ENCODE results near the gene ACOD1.

Gene ACOD1

GRCh38 chr13:76993021-76993420 lies 44.7 kb downstream of the ACOD1 start:
- no peaks in the 10 kb centered on the region for H3K9me3 ChIP-seq (ENCODE audit: insufficient read depth, low read length)

GRCh38 chr13:76993473-76993872 lies 45.2 kb downstream of the ACOD1 start:
- Histone ChIP-seq H3K27ac (ENCODE audit: low read depth, low read length) (no peak overlapping the region), H3K9me2 (replicated peaks; ENCODE audit: insufficient read depth, low read length) (no peaks in the 10 kb centered on the region), H2AFZ (ENCODE audit: low read depth, low read length, severe bottlenecking) (no peak overlapping the region), H4K20me1 (ENCODE audit: low read depth, low read length) (no peaks in the 10 kb centered on the region), H3K4me3 (ENCODE audit: insufficient read depth, low read length, poor library complexity, severe bottlenecking) (no peak overlapping the region), H3K27me3 (ENCODE audit: low read length) (no peaks in the 10 kb centered on the region), H3K36me3 (ENCODE audit: low read length) (no peaks in the 10 kb centered on the region), H3K9me3 (ENCODE audit: insufficient read depth, low read length) (no peaks in the 10 kb centered on the region), H3K4me2 (ENCODE audit: low read depth, low read length, poor library complexity, severe bottlenecking) (peak overlapping the region; percentile 70), H3F3A (ENCODE audit: insufficient read depth) (no peaks in the 10 kb centered on the region), H3K9ac (ENCODE audit: low read length) (no peak overlapping the region), H3K79me2 (ENCODE audit: insufficient read depth, low read length) (0 out of 2 replicates have a peak, but pooled peaks cover 3% of the 10 kb centered on the region)
- TF ChIP-seq EZH2phosphoT487 (conservative IDR thresholded peaks at IDR 0.05; ENCODE audit: low read length) = no peak
- no peak for TF ChIP-seq CTCF (IDR thresholded peaks at IDR 0.05; ENCODE audit: insufficient read depth, low read length, poor library complexity, severe bottlenecking)

More at GRCh38 chr13:76993021-76993420, 44.7 kb downstream of the ACOD1 start:
- peak overlapping the region; percentile 70 for H3K4me2 ChIP-seq (ENCODE audit: low read depth, low read length, poor library complexity, severe bottlenecking)
- TF ChIP-seq CTCF (IDR thresholded peaks at IDR 0.05; ENCODE audit: insufficient read depth, low read length, poor library complexity, severe bottlenecking) (no peak), EZH2phosphoT487 (conservative IDR thresholded peaks at IDR 0.05; ENCODE audit: low read length) (no peak)
- 0 out of 2 replicates have a peak, but pooled peaks cover 3% of the 10 kb centered on the region for H3K79me2 ChIP-seq (ENCODE audit: insufficient read depth, low read length)
- H3K36me3 ChIP-seq (ENCODE audit: low read length) = no peaks in the 10 kb centered on the region
- H3K9me2 ChIP-seq (replicated peaks; ENCODE audit: insufficient read depth, low read length) = no peaks in the 10 kb centered on the region
- H3F3A ChIP-seq (ENCODE audit: insufficient read depth) = no peaks in the 10 kb centered on the region
- peak overlapping the region; percentile 87 for H3K9ac ChIP-seq (ENCODE audit: low read length)
- peak overlapping the region; percentile 80 for H2AFZ ChIP-seq (ENCODE audit: low read depth, low read length, severe bottlenecking)
- no peak overlapping the region for H3K27ac ChIP-seq (ENCODE audit: low read depth, low read length)
- H3K27me3 ChIP-seq (ENCODE audit: low read length) = no peaks in the 10 kb centered on the region
- H4K20me1 ChIP-seq (ENCODE audit: low read depth, low read length) = no peaks in the 10 kb centered on the region
- H3K4me3 ChIP-seq (ENCODE audit: insufficient read depth, low read length, poor library complexity, severe bottlenecking) = peak overlapping the region; percentile 84

- no peaks in the 10 kb centered on the region for H3K27me3 ChIP-seq (ENCODE audit: low read length)
- H3K9me2 ChIP-seq (replicated peaks; ENCODE audit: insufficient read depth, low read length) = no peaks in the 10 kb centered on the region
- TF ChIP-seq CTCF (IDR thresholded peaks at IDR 0.05; ENCODE audit: insufficient read depth, low read length, poor library complexity, severe bottlenecking) = no peak
- TF ChIP-seq EZH2phosphoT487 (conservative IDR thresholded peaks at IDR 0.05; ENCODE audit: low read length) = no peak
- H3K4me3 ChIP-seq (ENCODE audit: insufficient read depth, low read length, poor library complexity, severe bottlenecking) = no peak overlapping the region
- no peak overlapping the region for H3K4me2 ChIP-seq (ENCODE audit: low read depth, low read length, poor library complexity, severe bottlenecking)
- H3K36me3 ChIP-seq (ENCODE audit: low read length) = no peaks in the 10 kb centered on the region
- H3K27ac ChIP-seq (ENCODE audit: low read depth, low read length) = no peak overlapping the region
- H4K20me1 ChIP-seq (ENCODE audit: low read depth, low read length) = no peaks in the 10 kb centered on the region
- no peak overlapping the region for H3K9ac ChIP-seq (ENCODE audit: low read length)
- no peaks in the 10 kb centered on the region for H3F3A ChIP-seq (ENCODE audit: insufficient read depth)
- 0 out of 2 replicates have a peak, but pooled peaks cover 3% of the 10 kb centered on the region for H3K79me2 ChIP-seq (ENCODE audit: insufficient read depth, low read length)
- H3K9me3 ChIP-seq (ENCODE audit: insufficient read depth, low read length) = no peaks in the 10 kb centered on the region
- no peak overlapping the region for H2AFZ ChIP-seq (ENCODE audit: low read depth, low read length, severe bottlenecking)
Measured at GRCh38 chr13:76994281-76994680, 46.0 kb downstream of the ACOD1 start.
